ENCODE measurements around the gene MLEC.
"Not testable (repeated sequence)": the region's sequence is repeated elsewhere in the genome, so short reads cannot be mapped to it uniquely, and the experiment has no call there.

DNA sequence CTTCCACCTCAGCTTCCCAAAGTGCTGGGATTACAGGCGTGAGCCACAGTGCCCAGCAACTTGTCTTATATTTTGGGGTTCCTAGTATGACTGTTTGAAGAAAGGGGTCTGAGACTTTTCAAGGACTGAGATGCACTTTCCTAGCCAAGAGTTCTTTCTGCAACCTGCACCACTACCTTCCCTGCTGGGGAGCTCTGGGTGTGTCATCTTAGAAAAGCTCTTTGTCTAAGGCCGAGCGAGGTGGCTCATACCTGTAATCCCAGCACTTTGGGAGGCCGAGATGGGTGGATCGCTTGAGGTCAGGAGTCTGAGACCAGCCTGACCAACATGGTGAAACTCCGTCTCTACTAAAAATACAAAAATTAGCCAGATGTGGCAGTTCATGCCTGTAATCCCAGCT lies 16.7 kb upstream of the MLEC start:
- TF ChIP-seq, protein P1, sequence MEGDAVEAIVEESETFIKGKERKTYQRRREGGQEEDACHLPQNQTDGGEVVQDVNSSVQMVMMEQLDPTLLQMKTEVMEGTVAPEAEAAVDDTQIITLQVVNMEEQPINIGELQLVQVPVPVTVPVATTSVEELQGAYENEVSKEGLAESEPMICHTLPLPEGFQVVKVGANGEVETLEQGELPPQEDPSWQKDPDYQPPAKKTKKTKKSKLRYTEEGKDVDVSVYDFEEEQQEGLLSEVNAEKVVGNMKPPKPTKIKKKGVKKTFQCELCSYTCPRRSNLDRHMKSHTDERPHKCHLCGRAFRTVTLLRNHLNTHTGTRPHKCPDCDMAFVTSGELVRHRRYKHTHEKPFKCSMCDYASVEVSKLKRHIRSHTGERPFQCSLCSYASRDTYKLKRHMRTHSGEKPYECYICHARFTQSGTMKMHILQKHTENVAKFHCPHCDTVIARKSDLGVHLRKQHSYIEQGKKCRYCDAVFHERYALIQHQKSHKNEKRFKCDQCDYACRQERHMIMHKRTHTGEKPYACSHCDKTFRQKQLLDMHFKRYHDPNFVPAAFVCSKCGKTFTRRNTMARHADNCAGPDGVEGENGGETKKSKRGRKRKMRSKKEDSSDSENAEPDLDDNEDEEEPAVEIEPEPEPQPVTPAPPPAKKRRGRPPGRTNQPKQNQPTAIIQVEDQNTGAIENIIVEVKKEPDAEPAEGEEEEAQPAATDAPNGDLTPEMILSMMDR (IDR thresholded peaks at IDR 0.05; ENCODE audit: insufficient read depth, low read length): not testable (repeated sequence)
- not testable (repeated sequence) for TF ChIP-seq GABPA (IDR thresholded peaks at IDR 0.05; ENCODE audit: low read depth); POLR2AphosphoS5 (IDR thresholded peaks at IDR 0.05; ENCODE audit: low read depth); SPI1 (IDR thresholded peaks at IDR 0.05; ENCODE audit: borderline replicate concordance, low read depth)
- TF ChIP-seq, protein P2, sequence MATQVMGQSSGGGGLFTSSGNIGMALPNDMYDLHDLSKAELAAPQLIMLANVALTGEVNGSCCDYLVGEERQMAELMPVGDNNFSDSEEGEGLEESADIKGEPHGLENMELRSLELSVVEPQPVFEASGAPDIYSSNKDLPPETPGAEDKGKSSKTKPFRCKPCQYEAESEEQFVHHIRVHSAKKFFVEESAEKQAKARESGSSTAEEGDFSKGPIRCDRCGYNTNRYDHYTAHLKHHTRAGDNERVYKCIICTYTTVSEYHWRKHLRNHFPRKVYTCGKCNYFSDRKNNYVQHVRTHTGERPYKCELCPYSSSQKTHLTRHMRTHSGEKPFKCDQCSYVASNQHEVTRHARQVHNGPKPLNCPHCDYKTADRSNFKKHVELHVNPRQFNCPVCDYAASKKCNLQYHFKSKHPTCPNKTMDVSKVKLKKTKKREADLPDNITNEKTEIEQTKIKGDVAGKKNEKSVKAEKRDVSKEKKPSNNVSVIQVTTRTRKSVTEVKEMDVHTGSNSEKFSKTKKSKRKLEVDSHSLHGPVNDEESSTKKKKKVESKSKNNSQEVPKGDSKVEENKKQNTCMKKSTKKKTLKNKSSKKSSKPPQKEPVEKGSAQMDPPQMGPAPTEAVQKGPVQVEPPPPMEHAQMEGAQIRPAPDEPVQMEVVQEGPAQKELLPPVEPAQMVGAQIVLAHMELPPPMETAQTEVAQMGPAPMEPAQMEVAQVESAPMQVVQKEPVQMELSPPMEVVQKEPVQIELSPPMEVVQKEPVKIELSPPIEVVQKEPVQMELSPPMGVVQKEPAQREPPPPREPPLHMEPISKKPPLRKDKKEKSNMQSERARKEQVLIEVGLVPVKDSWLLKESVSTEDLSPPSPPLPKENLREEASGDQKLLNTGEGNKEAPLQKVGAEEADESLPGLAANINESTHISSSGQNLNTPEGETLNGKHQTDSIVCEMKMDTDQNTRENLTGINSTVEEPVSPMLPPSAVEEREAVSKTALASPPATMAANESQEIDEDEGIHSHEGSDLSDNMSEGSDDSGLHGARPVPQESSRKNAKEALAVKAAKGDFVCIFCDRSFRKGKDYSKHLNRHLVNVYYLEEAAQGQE (IDR thresholded peaks at IDR 0.05; ENCODE audit: insufficient replicate concordance, low read depth): not testable (repeated sequence)
